Measurements from ENCODE around the gene LONP1.

LONP1 gene

GRCh38 chr19:5707576-5708575, 12.1 kb downstream of the LONP1 start:
- Histone ChIP-seq H3F3A (ENCODE audit: insufficient read depth) (no peaks in the 10 kb centered on the region), H3K4me2 (ENCODE audit: low read depth, low read length, poor library complexity, severe bottlenecking) (no peak overlapping the region), H3K9me2 (replicated peaks; ENCODE audit: insufficient read depth, low read length) (no peaks in the 10 kb centered on the region), H3K9me3 (ENCODE audit: insufficient read depth, low read length) (no peaks in the 10 kb centered on the region), H3K27ac (ENCODE audit: low read depth, low read length) (no peak overlapping the region), H3K27me3 (ENCODE audit: low read length) (no peaks in the 10 kb centered on the region), H3K79me2 (ENCODE audit: insufficient read depth, low read length) (no peaks in the 10 kb centered on the region), H4K20me1 (ENCODE audit: low read depth, low read length) (no peaks in the 10 kb centered on the region), H3K9ac (ENCODE audit: low read length) (no peak overlapping the region), H3K36me3 (ENCODE audit: low read length) (no peaks in the 10 kb centered on the region), H2AFZ (ENCODE audit: low read depth, low read length, severe bottlenecking) (no peak overlapping the region), H3K4me3 (ENCODE audit: insufficient read depth, low read length, poor library complexity, severe bottlenecking) (no peak overlapping the region)
- no peak for TF ChIP-seq EZH2phosphoT487 (conservative IDR thresholded peaks at IDR 0.05; ENCODE audit: low read length)

- H3K27me3 ChIP-seq (ENCODE audit: low read length) = no peaks in the 10 kb centered on the region
- no peaks in the 10 kb centered on the region for H3K9me3 ChIP-seq (ENCODE audit: insufficient read depth, low read length)
- H3K9ac ChIP-seq (ENCODE audit: low read length) = no peak overlapping the region
- H4K20me1 ChIP-seq (ENCODE audit: low read depth, low read length) = no peaks in the 10 kb centered on the region
- H3K4me2 ChIP-seq (ENCODE audit: low read depth, low read length, poor library complexity, severe bottlenecking) = no peak overlapping the region
- no peak overlapping the region for H2AFZ ChIP-seq (ENCODE audit: low read depth, low read length, severe bottlenecking)
- H3K4me3 ChIP-seq (ENCODE audit: insufficient read depth, low read length, poor library complexity, severe bottlenecking) = no peak overlapping the region
- no peaks in the 10 kb centered on the region for H3K9me2 ChIP-seq (replicated peaks; ENCODE audit: insufficient read depth, low read length)
- H3K27ac ChIP-seq (ENCODE audit: low read depth, low read length) = no peak overlapping the region
- H3K36me3 ChIP-seq (ENCODE audit: low read length) = no peaks in the 10 kb centered on the region
- H3K79me2 ChIP-seq (ENCODE audit: insufficient read depth, low read length) = no peaks in the 10 kb centered on the region
- no peak for TF ChIP-seq CTCF (IDR thresholded peaks at IDR 0.05; ENCODE audit: insufficient read depth, low read length, poor library complexity, severe bottlenecking)
- no peak for TF ChIP-seq EZH2phosphoT487 (conservative IDR thresholded peaks at IDR 0.05; ENCODE audit: low read length)
- H3F3A ChIP-seq (ENCODE audit: insufficient read depth) = no peaks in the 10 kb centered on the region
These were observed 12.9 kb downstream of the LONP1 start for GRCh38 chr19:5706876-5707573.

- no peak overlapping the region for H3K4me3 ChIP-seq (ENCODE audit: insufficient read depth, low read length, poor library complexity, severe bottlenecking)
- no peaks in the 10 kb centered on the region for H3K9me2 ChIP-seq (replicated peaks; ENCODE audit: insufficient read depth, low read length)
- no peaks in the 10 kb centered on the region for H4K20me1 ChIP-seq (ENCODE audit: low read depth, low read length)
- no peak overlapping the region for H3K9ac ChIP-seq (ENCODE audit: low read length)
- no peak overlapping the region for H3K4me2 ChIP-seq (ENCODE audit: low read depth, low read length, poor library complexity, severe bottlenecking)
- no peak overlapping the region for H2AFZ ChIP-seq (ENCODE audit: low read depth, low read length, severe bottlenecking)
- no peaks in the 10 kb centered on the region for H3K9me3 ChIP-seq (ENCODE audit: insufficient read depth, low read length)
- no peaks in the 10 kb centered on the region for H3K36me3 ChIP-seq (ENCODE audit: low read length)
- TF ChIP-seq EZH2phosphoT487 (conservative IDR thresholded peaks at IDR 0.05; ENCODE audit: low read length) = no peak
- TF ChIP-seq CTCF (IDR thresholded peaks at IDR 0.05; ENCODE audit: insufficient read depth, low read length, poor library complexity, severe bottlenecking) = no peak
- no peak overlapping the region for H3K27ac ChIP-seq (ENCODE audit: low read depth, low read length)
- no peaks in the 10 kb centered on the region for H3F3A ChIP-seq (ENCODE audit: insufficient read depth)
- H3K27me3 ChIP-seq (ENCODE audit: low read length) = no peaks in the 10 kb centered on the region
- no peaks in the 10 kb centered on the region for H3K79me2 ChIP-seq (ENCODE audit: insufficient read depth, low read length)
These were observed 14.4 kb downstream of the LONP1 start for GRCh38 chr19:5705552-5705951.

All from SU-DHL-6 (cell line).